PC-3 (cell line): Measurements from ENCODE around the gene SPIB.

Experiments
- EZH2 ChIP-seq: fragments of 300-600 bp; sonication (generic); IDR thresholded peaks from one replicate; pipeline ENCODE4 v1.6.1; 2017; ENCODE audit warnings: antibody characterized with exemption, mild to moderate bottlenecking, low read length; ENCODE audit not compliant: unreplicated experiment
- TF ChIP-seq, protein P1 (sequence below): fragments of 300-600 bp; sonication (generic); conservative IDR thresholded peaks from 2 replicates; pipeline ENCODE4 v1.5.1; 2017; ENCODE audit warnings: antibody characterized with exemption, low read depth, mild to moderate bottlenecking, low read length

DNA sequence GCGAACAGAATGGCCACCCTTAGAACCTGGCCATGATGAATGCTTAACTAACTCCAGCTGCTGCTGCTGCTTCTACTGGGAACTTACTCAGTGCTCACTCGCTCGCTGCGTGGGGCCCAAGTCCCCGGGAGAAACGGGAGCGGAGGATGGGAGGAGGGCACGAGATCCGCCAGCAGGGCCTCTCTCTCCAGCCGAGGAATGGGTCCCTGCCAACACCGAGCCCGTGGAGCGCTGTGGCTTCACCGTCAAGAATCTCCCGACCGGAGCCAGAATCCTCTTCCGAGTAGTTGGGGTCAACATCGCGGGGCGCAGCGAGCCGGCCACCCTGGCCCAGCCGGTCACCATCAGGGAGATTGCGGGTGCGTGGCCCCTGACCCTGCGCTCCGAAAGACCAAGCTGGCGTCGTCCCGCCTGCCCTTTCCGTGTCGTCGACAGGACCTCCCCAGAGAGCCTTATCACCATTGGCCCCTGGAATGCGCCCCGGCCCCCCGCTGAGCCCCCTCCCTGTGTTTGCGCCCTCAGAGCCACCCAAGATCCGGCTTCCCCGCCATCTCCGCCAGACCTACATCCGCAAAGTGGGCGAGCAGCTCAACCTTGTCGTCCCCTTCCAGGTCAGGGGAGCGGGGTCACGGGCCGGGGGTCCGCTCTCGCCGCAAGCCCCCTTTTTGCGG is 39.8 kb downstream of the SPIB start:
- TF ChIP-seq, protein P1, sequence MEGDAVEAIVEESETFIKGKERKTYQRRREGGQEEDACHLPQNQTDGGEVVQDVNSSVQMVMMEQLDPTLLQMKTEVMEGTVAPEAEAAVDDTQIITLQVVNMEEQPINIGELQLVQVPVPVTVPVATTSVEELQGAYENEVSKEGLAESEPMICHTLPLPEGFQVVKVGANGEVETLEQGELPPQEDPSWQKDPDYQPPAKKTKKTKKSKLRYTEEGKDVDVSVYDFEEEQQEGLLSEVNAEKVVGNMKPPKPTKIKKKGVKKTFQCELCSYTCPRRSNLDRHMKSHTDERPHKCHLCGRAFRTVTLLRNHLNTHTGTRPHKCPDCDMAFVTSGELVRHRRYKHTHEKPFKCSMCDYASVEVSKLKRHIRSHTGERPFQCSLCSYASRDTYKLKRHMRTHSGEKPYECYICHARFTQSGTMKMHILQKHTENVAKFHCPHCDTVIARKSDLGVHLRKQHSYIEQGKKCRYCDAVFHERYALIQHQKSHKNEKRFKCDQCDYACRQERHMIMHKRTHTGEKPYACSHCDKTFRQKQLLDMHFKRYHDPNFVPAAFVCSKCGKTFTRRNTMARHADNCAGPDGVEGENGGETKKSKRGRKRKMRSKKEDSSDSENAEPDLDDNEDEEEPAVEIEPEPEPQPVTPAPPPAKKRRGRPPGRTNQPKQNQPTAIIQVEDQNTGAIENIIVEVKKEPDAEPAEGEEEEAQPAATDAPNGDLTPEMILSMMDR: no peak
- TF ChIP-seq EZH2: no peak
